MV-4-11 (cell line): Measurements from ENCODE around the gene MBP.
A peak's percentile ranks its signal among the peaks of the same experiment; 100 is the strongest.

Experiments
- DNase-seq: peaks from one replicate; lab custom pipeline; 2025; lab: John Stamatoyannopoulos, UW

MBP gene

DNA sequence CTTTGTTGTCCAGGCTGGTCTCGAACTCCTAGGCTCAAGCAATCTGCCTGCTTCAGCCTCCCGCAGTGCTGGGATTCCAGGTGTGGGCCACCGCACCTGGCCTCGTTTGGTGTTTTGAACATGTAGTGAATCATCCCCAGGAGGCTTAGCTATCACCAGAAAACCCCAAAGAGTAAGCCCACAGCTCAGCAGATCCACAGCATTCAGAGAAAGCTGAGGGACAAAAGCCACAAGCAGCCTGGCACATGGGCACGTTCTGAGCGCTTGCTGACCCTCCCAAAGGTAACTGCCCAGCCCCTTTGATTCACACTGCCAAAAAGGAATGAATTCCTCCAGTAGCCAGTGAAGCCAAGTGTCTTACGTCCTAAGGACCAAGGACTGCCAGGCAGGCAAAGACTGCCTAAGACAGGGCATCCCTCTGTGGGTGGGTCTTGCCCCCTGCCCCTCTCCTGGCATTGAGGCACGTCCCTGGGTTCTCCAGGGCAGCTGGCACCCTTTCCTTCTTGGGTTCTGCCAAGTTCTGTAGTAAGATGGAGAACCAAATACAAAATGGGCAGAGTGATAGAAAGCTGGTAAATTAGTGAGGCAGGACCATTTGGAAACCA lies 31.7 kb downstream of the MBP start:
- no peak for DNase-seq

DNA sequence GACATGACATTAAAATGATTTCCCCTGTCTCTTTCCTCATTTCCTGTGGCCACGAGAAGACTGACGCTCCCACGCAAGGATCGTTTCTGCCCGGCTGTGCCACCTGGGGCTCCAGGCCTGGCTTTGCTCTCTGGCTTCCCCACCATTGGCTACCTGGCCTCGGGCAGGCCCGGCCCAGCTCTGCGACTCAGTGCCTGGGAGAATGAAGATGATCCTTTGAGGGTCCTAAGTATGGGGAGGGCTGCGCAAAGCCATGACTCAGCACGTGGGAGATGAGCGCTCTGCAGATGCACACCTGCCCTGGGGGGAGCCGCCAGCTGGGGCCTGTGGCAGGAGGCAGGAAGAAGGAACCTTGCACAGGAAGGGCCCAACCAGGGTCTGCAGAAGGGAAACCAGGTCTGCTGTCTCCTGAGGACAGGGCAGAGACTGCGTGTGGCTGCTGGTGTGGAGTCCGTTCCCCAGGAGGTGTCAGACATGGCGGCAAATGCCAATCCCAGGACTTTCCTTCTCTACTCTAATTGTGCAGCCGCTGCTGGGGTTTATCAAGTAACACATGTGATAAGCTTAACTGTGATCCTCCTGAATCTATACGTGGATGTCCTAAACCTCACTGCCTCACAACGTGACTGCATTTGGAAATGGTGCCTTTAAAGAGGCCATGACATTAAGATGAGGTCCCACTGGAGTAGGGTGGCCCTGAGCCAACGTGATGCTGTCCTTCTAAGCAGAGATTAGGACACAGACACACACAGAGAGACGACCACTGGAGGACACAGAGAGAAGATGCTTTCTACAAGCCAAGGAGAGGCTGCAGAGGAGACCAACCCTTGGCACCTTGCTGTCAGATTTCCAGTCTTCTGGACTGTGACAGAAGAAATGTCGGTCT lies 32.9 kb downstream of the MBP start:
- peak; percentile 18 for DNase-seq

DNA sequence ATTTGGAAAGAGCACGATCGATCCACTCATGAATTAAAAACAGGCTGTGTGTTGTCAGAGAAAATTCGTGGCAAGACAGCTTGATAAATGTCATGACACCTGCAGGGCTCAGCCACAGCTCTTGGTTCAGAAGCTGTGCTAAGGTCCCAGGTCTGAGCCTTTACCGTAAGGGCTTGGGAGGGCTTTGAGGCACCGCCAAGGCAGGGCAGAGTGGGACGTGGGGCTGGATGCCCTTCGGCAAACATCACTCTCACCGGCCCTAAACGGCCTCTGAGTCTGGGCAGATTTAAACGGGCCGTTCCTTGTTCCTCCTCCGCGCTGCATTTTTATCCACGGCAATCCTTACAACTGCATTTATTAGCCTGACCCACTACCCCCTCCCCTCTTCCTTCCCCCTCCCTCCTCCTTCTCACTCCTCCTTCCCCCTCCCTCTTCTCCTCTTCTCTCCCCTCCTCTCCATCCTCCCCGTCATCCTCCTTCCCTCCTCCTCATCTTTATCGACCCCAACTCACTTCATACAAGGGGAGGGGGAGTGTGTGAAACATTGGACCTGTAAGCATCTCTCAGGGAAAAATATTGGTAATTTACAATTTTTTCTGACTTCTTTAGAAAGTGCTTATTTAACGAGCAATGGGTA lies 33.9 kb downstream of the MBP start:
- peak; percentile 21 for DNase-seq

DNA sequence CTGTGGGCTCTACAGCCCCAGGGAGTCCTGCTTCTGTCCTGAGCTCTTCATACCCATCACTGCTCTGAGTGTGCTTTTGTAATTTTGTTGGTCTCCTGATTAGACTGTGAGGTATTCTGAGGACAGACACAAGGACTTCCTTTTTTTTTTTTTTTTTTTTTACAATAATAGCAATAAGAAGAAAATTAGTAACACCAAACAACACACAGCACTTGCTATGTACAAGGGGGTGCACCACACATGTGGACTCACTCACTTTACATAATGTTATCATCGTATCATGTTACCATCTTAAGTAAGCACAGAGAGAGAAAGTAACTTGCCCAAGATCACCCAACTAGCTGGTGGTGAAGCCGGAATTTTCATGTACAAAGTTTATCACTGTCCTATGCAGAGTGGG lies 34.6 kb downstream of the MBP start:
- peak; percentile 62 for DNase-seq

DNA sequence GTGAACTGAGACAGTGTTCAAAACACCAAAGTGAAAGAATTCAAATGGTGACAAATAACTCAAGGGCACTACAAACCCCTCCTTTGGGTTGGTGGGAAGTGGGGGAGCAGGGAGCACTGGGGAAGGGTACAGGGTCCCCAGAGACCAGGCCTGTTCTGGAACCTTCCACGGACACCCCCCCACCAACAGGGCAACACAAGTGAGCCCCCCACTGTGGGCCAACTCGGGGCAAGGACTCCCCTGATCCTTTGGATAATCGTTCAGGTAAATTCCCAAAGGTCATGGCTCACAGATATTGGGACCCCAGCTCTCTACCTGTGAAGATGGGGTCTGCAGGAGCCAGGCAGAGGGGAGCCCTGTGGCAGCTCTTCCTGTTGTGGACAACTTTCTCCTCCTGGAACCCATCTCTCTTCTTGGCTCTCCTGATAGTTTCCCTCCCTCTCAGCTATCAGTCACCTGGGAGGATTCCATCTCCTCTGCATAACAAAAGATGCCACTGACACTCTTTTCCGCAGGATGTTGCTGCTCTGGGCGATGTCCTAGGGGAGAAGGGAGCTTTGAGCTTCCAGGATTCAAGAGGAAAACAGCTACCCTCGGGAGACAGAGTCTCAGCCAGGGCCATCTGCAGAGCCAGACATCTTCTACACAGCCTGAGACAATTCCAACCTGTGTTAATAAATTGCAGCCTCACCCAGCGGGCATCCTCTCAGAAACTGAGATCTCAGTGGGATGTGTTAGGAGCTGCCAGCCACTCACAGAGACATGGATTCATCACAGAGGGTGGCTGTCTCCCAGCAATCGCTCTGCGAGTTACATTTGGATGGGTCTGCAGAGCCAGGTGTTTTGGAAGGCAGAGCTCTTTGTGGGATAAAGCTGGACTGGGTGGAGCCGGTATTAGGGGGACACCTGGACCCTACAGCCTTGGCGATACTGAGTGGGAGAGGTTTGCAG lies 35.4 kb downstream of the MBP start:
- no peak for DNase-seq

DNA sequence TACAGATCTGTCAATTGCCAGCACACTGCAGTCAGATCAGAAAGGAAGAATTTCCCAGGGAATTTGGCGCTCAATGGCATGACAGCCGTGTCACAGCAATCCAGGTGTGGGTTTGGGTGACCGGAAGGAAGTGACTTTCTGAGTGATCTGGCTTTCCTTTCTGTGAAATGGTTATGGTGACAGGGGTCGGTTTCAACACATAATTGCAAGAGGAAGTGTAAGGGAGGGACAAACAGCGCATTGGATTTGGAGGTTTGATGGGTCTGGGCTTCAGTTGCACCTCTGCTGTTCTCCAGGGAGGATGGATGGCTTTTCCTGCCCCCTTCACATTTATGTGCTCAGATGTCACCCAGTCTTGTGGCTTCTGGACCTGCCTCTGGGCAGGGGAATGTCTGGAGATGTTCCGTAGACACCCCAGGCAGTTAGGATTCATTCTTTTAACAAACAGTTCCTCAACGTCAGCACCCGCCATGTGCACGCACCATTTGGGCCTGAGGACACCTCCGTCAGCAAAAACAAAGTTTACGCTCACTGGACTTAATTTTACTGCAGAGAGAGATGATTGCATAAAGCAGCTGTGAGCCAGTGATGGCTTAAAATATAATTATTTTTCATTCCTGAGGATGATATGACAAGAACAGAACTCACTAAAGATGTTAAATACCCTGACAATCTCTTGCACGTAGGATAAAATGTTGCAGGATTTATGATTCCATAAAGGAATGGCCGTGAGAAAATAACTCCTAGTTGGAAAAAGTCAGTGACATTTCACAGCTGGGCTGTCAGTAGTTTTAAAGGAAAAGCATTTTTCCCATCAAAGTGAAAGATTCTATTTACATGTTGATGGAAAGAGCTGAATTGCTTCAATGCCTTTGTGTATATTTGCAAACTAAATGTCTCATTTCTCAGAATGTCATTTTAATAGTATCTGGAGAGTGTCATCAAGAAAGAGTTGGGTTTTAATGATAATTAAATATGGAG lies 36.9 kb downstream of the MBP start:
- peak; percentile 75 for DNase-seq

DNA sequence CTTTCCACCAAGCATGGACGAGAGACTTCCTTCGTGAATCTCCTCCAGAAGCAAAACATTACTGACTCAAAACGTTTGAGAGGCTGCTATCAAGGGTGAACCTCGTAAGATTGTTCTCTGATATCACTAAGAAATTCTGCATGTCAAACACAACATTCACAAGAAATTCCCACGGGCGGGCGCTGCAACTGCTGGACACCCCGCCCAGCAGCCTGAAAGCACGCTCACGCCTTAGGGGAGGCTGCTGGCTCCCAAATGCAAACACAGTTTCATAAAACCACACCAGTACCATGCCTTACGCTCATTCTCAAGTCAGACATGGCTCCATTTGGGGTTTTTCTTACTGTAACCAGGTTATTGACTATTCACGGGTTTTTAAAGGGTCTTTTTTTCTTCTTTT lies 39.0 kb downstream of the MBP start:
- no peak for DNase-seq

DNA sequence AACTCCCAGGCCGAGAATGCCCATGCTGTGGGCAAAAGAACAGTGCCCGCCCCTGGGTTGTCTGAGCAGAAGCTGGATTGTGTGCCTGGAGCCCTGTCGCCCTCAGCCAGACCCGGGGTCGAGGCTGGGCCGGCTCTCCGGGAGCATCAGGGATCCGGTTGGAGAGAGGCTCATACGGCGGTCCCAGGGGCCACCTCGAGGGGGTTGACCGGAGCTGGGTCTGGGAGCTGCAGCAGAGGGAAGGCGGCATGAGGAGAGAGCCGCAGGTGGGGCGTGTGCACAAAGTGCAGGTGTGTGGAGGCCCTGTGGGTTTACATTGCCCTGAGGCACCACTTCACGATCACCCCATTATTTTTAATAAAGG lies 39.5 kb downstream of the MBP start:
- DNase-seq: no peak

DNA sequence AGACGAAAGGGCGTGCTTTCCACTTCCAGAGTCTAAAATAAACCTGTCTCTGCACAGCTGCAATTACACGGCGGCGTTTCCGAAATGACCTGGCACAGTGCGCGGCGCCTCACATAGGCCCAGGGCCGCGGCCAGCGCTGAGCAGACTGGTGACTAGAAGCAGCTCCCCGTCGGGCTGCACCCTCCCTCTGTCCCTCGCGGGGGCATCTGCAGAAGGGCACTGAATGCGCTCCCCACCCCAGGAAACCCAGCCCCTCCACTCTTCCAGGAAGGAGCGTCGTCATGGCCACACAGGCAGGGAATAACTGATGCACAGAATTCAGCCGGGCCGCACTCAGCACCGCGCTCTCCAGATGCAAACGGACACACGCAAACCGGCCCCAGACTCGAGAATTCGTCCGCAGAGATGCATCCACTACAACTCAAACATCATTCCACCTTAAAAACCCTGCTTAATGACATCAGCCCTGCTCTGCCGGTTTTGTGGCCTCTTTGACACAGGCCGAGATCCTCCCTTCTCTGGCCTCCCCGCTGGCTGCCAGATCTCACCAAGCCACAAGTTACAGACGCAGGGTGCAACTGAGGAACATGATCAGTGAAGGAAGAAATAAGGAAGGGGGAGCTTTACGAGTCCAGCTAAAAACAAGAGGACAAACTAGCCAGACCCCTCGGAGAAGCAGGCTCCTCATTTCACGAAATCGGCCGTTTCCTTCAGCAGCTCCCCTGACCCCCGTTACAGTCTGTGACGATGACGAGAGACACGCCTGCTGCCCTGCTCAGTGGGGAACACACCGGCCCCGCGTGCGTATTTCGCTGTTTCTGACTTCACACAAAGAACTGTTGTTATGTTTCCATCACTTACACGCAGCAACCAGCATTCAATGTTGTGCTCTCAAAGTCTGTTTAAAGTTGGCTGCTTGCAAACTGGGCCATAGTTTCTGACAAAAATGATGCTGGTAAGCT lies 40.2 kb downstream of the MBP start:
- DNase-seq: no peak

DNA sequence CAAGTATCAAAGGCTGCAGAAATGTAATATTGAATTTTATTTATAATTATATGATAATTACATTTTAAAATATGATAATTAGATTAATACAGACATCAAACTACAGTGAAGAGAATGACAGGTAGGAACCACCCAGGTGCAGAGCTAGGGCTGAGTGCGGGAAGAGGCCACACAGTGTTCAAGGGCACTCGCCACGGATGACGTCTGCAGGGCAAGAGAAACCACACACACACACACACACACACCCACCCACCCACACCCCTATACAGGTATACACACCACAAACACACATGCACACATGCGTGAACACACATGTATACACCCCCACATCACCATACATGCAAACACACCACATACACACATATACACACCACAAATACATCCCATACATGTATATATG lies 41.2 kb downstream of the MBP start:
- DNase-seq: no peak

DNA sequence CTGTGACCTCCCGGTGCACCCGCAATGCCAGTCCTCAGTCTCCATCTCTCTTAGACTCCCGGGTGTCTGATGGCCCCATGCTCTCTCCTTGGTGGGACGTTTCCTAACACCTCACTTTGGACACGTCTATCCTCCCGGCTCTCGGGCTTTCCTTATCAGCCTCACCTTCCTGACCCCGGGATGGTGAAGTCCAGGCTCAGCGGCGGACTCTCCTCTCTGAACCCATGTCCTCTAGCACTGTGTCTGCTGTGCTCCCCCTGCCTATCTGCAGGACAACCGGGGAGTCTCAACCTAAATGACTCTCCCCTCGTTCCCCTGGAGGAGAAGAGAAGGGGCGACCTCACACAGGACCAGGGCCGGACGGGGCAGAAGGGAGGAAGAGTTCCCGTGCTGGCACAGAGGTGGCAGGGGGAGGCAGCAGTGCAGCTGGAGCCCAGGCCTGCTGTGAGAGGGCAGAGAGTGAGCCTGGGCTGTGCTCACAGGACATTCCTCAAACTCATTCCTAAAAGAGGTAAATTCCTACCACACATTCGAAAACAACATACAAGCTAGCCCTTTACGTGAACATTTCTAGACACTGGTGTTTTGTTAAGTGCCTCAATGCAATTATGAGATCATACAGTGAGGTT lies 41.9 kb downstream of the MBP start:
- no peak for DNase-seq

DNA sequence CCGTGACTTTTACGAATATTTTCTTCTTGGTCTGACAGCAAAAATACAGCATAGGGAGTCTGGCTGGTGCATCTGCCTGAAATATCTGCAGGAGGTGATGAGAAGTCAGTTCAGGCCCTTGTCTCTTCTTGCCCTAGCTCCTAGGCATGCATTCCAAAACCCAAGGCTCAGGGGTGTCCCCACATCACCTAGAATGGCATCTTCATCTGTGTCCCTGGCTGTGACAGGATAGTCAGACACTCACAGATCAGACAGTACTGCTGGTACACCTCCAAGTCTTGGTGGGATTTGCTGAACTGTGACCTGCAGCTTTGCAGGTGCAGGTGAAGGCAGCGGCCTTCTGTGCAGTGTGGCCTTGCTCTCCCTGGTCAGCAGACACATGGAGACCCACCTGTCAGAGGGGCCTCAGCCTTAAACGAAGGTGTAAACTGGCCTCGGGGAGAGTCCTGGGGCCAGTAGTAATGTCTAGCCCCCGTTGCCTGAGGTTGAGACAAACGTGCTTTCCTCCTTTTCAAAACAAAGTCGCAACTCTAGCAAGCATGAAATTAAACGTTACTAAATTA lies 42.8 kb downstream of the MBP start:
- DNase-seq: no peak

DNA sequence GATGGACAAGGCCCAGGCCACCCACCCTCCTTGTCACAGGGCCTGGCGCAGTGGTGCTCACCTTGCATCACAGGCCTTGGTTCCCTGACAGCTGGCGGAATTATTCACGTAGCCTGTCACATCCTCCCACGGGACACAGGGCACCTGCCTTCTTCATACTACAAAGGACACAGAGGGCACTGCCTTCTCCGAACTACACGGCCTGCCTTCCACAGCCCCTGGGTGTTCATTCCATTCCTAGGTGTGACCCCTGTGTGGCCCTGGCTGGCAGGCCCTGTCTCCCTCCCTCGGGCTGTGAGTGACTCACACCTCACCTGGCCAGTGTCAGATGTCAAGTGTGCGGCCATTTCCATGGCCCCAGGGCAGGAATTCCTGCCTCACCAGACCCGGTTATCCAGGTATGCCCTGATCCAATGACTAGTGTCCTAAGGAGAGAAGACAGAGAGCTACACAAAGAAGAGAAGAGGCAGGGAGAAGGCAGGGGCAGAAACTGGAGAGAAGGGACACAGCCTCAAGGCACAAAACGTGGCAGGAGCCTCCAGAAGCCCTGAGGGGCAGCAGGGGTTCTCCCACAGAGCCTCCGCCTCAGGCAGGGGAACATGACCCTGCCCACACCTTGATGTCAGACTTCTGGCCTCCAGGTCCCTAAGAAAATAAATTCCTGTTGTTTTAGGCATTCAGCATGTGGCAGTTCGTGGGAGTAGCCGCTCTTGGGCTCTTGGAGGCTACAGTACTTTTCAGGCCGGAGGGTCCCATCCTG lies 43.4 kb downstream of the MBP start:
- no peak for DNase-seq

DNA sequence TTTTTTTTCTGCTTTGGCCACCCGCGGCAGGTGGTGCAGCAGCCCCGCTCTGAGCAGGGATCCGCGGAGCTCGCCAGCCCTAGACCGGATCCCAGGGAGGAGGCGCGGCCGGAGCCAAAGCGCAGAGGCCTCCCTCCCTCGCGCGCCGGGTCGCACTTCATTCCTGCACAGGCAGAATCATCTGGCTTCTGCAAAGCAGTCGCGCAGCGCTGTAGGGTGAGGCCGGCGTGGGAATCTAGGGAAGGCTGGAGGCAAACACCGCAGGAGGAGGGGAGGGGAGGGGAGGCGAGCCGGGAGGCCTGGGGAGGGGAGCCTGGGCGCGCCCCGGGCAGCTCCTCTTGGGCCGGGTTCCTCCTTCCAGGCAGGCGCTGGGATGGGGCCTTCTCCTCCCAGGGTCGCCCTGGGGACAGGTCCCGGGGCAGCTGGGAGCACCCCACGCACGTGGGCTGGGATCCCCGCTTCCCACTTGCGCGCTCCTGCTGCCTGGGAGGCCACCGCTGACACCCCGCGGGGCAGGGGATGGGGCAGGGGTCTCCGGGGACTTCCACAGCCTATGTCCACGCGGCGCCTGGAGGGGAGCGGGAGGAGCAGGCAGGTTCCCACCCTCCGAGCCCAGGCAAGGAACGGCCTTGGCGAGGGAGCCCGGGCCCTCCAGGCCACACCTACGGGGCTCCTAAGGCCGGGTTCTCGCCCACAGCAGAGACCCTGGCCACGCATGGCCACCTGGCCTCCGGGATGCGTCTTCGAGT lies 45.0 kb downstream of the MBP start:
- no peak for DNase-seq

DNA sequence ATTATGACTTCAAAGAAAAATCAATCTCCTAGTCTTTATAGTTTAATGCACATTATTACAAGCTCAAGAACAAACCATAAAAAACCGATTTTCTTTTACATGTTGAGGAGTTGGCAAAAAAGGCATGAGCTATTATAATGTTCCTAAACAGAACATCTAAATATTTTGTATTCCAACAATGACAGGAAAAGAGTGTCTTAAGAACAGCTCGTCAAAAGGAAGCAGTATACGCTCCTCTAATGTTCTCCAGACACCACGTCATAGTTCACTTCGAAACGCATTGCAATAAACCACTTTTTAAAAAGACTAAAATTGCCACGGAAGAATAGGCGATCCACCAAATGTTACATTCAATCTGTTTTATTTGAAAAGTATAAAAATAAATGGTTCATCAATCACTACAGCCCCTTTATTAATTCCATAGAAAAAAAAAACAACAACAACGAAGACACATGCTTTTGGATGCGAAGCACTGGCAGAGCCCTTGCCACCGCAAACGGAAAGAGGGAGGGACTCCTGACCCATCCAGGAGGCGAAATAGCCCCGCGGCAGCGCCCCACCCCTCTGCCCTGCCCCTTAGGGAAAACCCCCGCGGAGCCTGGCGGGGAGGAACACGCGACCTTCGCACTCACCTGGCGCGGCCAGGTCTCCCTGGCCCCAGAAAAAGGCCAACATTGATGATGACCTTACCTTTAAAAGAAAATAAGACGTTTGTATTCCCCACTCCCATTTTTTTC lies 45.8 kb downstream of the MBP start:
- no peak for DNase-seq

DNA sequence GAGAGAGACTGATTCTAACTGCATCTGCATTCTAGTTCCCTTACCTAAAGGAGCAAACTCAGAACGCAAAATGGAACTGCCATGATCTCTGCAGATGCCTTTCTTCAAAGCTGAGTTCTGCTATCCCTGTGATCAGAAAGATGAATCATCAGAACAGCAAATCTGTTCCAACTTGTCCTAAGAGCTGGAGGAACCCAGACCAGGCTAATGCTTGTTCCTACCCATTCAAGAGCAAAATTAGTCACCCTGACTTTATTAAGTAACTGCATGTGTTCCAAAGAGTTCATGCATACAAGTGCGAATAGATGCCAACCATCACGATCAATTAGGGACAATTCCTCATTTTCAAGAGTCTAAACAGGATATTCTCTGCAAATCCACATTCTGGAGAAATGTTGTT lies 46.5 kb downstream of the MBP start:
- DNase-seq: peak; percentile 41

DNA sequence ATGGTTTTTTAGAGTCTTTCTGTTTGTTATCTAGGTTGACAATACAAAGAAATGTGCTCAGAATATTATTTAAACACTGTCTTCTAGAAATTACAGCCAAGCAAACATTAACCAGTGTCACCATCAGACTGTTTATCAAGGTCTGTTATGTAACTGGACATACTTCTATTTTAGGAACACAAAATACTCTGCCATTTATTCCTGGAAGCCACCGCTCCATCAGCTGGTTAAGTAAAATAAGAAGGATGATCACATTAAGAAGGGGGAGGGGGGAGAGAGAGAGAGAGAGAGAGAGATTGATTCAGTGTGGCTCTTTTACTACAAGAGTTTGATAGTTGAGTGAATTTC lies 47.9 kb downstream of the MBP start:
- DNase-seq: peak; percentile 28
